GM19324 (cell line): ENCODE measurements around the gene MXRA7.
"Not testable (repeated sequence)": the region's sequence is repeated elsewhere in the genome, so short reads cannot be mapped to it uniquely, and the experiment has no call there.

Source experiments
- ATAC-seq: cut with Tn5 transposase; IDR thresholded peaks from one replicate; pipeline ENCODE4 v1.9.1; 2021; ENCODE audit warnings: mild to moderate bottlenecking, moderate library complexity; ENCODE audit not compliant: unreplicated experiment, low FRiP score

MXRA7 gene

GRCh38 chr17:76736349-76737081, 25.8 kb upstream of the MXRA7 start:
- ATAC-seq = peak; percentile 20

- no peak for ATAC-seq
Observed at GRCh38 chr17:76735586-76736348, 25.0 kb upstream of the MXRA7 start.

GRCh38 chr17:76735006-76735405, 24.2 kb upstream of the MXRA7 start:
- ATAC-seq = no peak

- ATAC-seq = no peak
Observed at GRCh38 chr17:76734080-76734840, 23.5 kb upstream of the MXRA7 start.

GRCh38 chr17:76733618-76733957, 22.8 kb upstream of the MXRA7 start:
- no peak for ATAC-seq

GRCh38 chr17:76732734-76733617, 22.2 kb upstream of the MXRA7 start:
- ATAC-seq = no peak

GRCh38 chr17:76731800-76732733, 21.3 kb upstream of the MXRA7 start:
- ATAC-seq = not testable (repeated sequence)

- ATAC-seq = no peak
Observed at GRCh38 chr17:76727745-76728456, 17.1 kb upstream of the MXRA7 start.

GRCh38 chr17:76726776-76727718, 16.3 kb upstream of the MXRA7 start, which contains the start of gene METTL23:
Gene METTL23 (plus strand): TSS chr17:76726839. CDS start chr17:76729711, 2,872 bp downstream.
- peak; percentile 38 for ATAC-seq

- ATAC-seq = peak; percentile 87
Observed at GRCh38 chr17:76726231-76726775, 15.5 kb upstream of the MXRA7 start, which contains the start of gene JMJD6. Gene JMJD6 (minus strand): TSS chr17:76726606. CDS start chr17:76726475, 131 bp downstream.

- ATAC-seq = peak; percentile 8
Observed at GRCh38 chr17:76725580-76726230, 14.9 kb upstream of the MXRA7 start.

GRCh38 chr17:76723812-76724211, 13.0 kb upstream of the MXRA7 start:
- ATAC-seq = no peak

- not testable (repeated sequence) for ATAC-seq
Observed at GRCh38 chr17:76722977-76723376, 12.2 kb upstream of the MXRA7 start.

GRCh38 chr17:76722279-76722678, 11.5 kb upstream of the MXRA7 start:
- no peak for ATAC-seq

- ATAC-seq = no peak
Observed at GRCh38 chr17:76721463-76721862, 10.7 kb upstream of the MXRA7 start.

GRCh38 chr17:76720941-76721340, 10.2 kb upstream of the MXRA7 start:
- no peak for ATAC-seq
